ENCODE measurements around the gene RAB29. TPM values are rescaled to one million over a fixed set of nuclear protein-coding genes. Genes with fewer than 3 reads are reported as not detected.

Gene RAB29
- total RNA-seq, 2 donors from 2014 or later: 23.5 to 47.2 TPM

DNA sequence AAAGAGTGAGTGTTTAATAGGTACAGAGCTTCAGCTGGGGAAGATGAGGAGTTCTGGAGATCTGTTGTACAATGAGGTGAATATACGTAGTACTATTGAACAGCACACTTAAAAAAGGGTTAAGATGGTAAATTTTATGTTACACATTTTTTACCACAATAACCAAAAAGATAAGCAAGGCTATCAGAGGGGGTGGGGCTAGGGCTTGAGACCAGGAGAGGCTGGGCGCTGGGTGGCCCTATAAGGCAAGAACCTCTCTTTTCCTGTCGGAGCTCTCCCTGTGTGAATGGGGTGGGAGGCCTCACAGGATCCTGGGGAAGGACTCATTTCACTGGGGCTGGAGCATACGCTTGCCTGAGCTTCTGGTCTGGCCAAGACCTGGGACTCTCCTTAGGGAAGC, 28.7 kb upstream of the RAB29 start:
- Histone ChIP-seq H3K4me1 (ENCODE audit: control insufficient read depth in 1 of 2, low read depth in 2 of 2) (peaks cover 29 to 77% of the 10 kb centered on the region in 2 donors), H3K4me3 (no peak overlapping the region), H3K9me3 (no peaks in the 10 kb centered on the region), H3K36me3 (peaks cover 12% of the 10 kb centered on the region), H3K27ac (no peak overlapping the region), H3K27me3 (replicated peaks; ENCODE audit: insufficient read depth) (no peaks in the 10 kb centered on the region)
- ATAC-seq (ENCODE audit: insufficient number of reproducible peaks, low FRiP score, low read depth) (no peak), DNase-seq (ENCODE audit: low spot score) (no peak)
- TF ChIP-seq, protein P1, sequence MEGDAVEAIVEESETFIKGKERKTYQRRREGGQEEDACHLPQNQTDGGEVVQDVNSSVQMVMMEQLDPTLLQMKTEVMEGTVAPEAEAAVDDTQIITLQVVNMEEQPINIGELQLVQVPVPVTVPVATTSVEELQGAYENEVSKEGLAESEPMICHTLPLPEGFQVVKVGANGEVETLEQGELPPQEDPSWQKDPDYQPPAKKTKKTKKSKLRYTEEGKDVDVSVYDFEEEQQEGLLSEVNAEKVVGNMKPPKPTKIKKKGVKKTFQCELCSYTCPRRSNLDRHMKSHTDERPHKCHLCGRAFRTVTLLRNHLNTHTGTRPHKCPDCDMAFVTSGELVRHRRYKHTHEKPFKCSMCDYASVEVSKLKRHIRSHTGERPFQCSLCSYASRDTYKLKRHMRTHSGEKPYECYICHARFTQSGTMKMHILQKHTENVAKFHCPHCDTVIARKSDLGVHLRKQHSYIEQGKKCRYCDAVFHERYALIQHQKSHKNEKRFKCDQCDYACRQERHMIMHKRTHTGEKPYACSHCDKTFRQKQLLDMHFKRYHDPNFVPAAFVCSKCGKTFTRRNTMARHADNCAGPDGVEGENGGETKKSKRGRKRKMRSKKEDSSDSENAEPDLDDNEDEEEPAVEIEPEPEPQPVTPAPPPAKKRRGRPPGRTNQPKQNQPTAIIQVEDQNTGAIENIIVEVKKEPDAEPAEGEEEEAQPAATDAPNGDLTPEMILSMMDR (IDR thresholded peaks at IDR 0.05): no peak

GRCh38 chr1:205802060-205802459, 26.8 kb upstream of the RAB29 start:
- Histone ChIP-seq H3K27me3 (replicated peaks; ENCODE audit: insufficient read depth) (no peaks in the 10 kb centered on the region), H3K36me3 (peaks cover 30% of the 10 kb centered on the region), H3K4me3 (no peak overlapping the region), H3K4me1 (ENCODE audit: control insufficient read depth in 1 of 2, low read depth in 2 of 2) (peaks cover 28 to 58% of the 10 kb centered on the region in 2 donors), H3K9me3 (no peaks in the 10 kb centered on the region), H3K27ac (no peak overlapping the region)
- TF ChIP-seq, protein P1 (IDR thresholded peaks at IDR 0.05): no peak
- DNase-seq (ENCODE audit: low spot score) (no peak), ATAC-seq (ENCODE audit: insufficient number of reproducible peaks, low FRiP score, low read depth) (no peak)

DNA sequence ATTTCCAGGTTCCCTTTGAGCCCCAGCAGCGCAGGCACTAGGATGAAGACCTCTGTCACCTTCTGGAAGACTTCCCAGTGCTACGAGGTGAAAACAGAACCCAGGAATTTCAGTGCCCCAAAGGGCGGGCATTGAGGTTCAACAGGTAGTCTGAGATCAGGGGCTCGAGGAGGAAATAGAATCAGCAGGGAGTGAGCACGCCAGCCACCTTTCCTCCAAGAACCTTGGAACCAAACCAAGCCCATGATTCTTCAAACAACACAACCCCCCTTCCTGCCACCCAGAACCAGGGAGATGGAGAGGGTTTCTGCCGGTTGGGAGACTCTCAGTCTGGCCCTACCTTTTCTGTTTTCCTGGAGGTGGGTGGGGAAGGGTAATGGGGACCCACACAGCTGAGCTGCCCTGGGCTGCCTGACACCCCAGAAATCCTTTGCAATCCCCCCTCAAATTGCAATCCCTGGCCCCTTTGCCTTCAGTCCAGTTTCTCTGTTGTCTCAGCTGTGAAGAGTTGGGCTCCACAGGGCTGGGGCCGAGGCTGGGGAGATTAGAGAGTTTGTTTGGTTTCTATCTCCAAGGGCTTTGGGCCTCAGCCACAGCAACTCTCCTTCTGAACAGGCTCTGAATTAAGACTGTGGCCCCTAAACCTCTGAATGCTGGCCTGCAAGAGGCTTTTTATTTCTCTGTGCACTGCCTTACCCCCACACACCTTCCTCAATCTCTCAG, 25.9 kb upstream of the RAB29 start:
- H3K36me3 ChIP-seq: peaks cover 39% of the 10 kb centered on the region
- peaks cover 26 to 49% of the 10 kb centered on the region in 2 donors for H3K4me1 ChIP-seq (ENCODE audit: control insufficient read depth in 1 of 2, low read depth in 2 of 2)
- ATAC-seq (ENCODE audit: insufficient number of reproducible peaks, low FRiP score, low read depth): no peak
- DNase-seq (ENCODE audit: low spot score): no peak
- no peaks in the 10 kb centered on the region for H3K27me3 ChIP-seq (replicated peaks; ENCODE audit: insufficient read depth)
- H3K9me3 ChIP-seq: no peaks in the 10 kb centered on the region
- TF ChIP-seq, protein P1 (IDR thresholded peaks at IDR 0.05): no peak
- no peak overlapping the region for H3K4me3 ChIP-seq
- no peak overlapping the region for H3K27ac ChIP-seq

- H3K36me3 ChIP-seq: peaks cover 46% of the 10 kb centered on the region
- no peaks in the 10 kb centered on the region for H3K9me3 ChIP-seq
- H3K27ac ChIP-seq: no peak overlapping the region
- no peak overlapping the region for H3K4me3 ChIP-seq
- TF ChIP-seq, protein P1 (IDR thresholded peaks at IDR 0.05): no peak
- no peaks in the 10 kb centered on the region for H3K27me3 ChIP-seq (replicated peaks; ENCODE audit: insufficient read depth)
- peaks cover 18 to 42% of the 10 kb centered on the region in 2 donors for H3K4me1 ChIP-seq (ENCODE audit: control insufficient read depth in 1 of 2, low read depth in 2 of 2)
- ATAC-seq (ENCODE audit: insufficient number of reproducible peaks, low FRiP score, low read depth): no peak
- no peak for DNase-seq (ENCODE audit: low spot score)
Measured at GRCh38 chr1:205800427-205800826, 25.1 kb upstream of the RAB29 start.

- H3K36me3 ChIP-seq: peaks cover 58% of the 10 kb centered on the region
- DNase-seq (ENCODE audit: low spot score) (no peak), ATAC-seq (ENCODE audit: insufficient number of reproducible peaks, low FRiP score, low read depth) (no peak)
- no peak overlapping the region for H3K27ac ChIP-seq
- TF ChIP-seq, protein P1 (IDR thresholded peaks at IDR 0.05): no peak
- H3K27me3 ChIP-seq (replicated peaks; ENCODE audit: insufficient read depth): no peaks in the 10 kb centered on the region
- no peak overlapping the region for H3K4me3 ChIP-seq
- peaks cover 8 to 24% of the 10 kb centered on the region in 2 donors for H3K4me1 ChIP-seq (ENCODE audit: control insufficient read depth in 1 of 2, low read depth in 2 of 2)
- no peaks in the 10 kb centered on the region for H3K9me3 ChIP-seq
Measured at GRCh38 chr1:205798577-205798976, 23.3 kb upstream of the RAB29 start.
